Fibroblast of skin of right quadriceps (primary cell): ENCODE measurements around the gene PDE6H.
A peak's percentile ranks its signal among the peaks of the same experiment; 100 is the strongest.

Source experiments
- DNase-seq: peaks from one replicate; pipeline ENCODE4 v3.0.0-alpha.2; 2013

The PDE6H gene

DNA sequence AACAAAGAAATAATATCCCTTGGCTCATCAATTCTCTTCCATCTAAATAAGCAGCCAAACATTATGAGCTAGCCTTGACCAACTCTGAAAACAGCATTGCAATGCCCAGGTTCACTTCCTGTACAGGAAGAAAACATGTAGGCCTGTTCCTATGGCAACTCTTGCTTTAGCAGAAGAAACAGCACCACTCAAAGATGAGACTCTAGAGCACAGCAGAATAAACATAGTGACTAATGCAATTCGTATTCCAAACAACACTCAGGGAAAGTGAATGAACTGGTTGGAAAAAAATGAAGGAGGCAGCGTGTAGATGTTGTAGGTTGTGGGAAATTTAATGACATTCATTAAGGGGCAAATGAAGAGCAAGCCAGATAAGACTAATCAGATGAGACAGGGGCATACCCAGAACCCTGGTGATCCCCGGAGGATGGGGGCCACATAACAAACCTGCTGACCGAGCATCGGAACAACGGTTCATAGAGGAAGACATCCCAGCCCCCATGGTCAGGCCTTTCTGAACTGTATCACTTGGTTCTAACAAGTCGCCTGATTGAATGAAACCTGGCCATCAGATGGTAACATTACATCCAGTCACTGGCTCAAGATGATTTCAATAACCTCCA is 20.4 kb upstream of the PDE6H start:
- peak; percentile 93 for DNase-seq

DNA sequence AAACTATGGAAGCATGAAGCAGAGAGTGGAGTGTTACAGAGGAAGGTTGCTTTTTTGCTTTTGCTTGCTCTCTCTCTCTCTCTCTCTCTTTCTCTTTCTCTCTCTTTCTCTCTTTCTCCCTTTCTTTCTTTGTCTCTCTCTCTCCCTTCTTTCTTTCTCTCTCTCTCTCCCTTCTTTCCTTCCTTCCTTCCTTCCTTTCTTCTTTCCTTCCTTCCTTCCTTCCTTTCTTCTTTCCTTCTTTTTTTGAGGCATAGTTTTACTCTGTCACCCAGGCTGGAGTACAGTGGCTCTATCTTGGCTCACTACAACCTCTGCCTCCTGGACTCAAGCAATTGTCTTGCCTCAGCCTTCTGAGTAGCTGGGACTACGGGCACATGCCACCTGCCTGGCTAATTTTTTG is 19.1 kb upstream of the PDE6H start:
- DNase-seq: no peak

DNA sequence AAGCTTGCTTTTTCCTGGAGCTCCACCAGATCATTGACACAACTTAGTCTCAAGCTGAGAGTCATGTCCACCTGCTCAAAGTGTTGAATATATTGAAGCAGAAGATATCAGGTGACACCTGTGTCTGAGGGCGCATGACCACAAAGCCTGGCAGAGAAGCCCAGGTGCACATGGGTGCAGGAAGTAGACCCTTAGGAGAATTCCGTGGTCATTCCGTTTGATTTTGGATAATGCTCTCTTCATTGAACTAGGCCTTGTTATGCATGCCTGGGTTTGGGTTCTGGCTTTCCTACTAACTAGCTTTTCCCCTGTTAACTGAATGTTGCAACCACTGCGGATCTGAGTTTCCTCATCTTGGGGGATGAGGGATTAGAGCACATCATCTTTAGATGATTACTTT is 18.6 kb upstream of the PDE6H start:
- no peak for DNase-seq

DNA sequence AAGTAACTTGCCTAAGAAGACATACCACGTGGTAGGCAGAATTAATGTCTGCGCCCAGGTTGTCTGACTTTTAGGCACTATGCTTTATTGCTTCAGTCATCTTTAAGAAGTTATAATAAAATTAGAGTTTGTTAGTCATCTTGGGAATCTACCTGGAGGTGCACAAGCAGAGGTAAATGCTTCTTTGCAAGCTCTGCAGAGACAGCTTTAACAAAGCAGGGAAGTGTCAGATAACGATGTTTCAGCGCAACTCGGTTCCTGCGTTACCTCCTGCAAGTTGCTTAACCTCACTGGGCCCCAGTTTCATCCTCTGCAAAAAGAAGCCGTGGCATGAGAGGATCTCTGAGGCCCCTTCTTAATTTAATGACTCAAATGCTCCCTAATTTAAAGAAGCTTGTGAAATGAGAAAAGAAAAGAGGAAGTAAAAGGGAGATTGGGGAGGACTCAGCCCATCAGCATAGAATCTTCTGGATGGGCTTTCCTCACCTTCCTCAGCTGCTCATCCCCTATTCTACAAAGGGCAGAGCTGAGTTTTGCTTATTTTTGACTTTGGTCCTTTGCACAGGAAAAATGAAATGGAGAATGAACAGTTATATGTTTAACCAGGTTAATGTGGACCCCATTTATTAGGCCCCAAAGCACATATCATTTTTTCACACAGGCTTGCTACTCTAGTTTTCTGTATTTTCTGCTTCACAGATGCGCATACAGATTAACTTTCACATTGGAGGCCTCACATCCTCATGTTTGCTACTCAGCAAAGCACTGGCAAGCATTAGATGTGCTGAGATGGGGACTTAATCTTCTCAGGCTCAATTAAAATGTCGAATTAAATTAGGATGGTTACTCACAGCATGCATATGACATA is 16.6 kb upstream of the PDE6H start:
- no peak for DNase-seq

DNA sequence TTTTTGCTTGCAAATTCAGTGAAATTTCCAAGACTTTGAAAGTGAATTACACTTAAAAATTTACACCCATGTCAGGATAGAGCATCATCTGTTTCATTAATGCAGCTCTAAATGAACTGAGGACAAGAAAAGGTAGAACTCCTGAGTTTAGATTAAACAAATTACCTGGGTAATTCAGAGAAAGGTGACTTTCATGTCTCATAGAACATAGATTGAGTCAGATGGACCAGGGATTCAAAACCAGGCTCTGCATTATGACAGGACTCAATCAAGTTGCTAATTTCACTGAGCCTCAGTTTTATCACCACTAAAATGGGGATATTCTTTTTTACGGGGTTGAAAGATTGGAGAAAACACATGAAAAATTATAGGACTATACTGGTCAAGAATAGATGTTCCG is 15.9 kb upstream of the PDE6H start:
- no peak for DNase-seq

DNA sequence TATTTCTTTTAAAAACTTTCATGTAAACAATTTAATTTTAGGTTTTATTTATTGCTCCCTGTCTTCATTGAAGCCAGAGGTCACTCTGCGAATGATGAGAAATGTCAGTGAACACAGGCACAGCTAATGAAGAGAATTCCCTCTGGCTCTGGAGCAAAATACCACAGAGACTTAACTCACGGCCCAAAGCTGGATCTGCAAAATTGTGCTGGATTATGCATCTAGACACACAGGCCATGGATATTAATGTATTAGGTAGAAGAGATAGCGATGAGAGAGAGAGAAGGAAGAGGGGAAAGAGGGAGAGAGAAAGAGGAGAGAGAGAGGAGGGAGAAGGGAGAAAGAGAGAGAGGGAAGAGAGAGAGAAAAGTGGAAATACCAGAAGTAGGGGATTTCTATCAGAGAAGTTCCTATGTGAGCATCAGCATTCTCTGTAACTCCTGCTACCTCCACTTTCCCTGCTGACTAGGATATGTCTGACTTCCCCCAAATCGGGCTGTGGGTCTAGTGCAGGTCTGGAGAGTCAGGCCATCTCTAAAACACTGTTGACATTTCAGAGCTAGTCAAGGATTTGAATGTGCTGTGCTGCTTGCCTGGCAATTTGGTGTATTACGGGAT is 15.2 kb upstream of the PDE6H start:
- no peak for DNase-seq

DNA sequence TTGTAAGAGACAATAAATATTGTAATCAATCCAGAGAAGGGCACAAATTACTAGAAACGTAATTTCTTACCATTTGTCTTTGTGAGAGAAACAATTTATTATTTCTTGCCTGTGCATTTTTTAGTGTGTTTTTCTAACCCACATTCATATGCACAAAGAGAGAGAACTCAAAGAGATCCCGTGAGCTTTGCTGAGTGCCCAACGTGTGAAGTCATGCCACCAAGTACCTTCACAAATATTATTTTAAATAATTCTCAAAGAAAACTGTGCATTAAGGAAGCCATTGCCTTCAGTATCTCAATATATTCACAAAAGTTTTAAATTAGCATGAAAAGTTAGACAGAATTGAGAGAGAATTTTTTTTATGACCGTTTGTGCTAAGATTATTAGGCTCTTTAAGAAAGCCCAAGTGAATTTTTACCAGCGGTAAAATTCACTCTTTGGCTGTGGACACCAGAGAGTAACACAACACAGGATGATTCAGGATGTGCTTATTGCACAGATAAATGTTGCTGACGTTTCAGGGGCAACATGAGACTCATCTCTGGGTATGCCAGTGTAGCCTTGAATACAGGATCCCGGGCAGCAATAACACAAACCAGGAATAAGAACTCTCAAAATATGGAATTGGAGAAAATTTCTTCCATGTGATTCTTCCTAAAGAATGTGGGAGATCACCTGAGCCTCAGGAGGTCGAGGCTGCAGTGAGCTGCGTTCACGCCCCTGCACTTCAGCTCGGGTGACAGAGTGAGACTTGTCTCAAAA is 14.3 kb upstream of the PDE6H start:
- no peak for DNase-seq

DNA sequence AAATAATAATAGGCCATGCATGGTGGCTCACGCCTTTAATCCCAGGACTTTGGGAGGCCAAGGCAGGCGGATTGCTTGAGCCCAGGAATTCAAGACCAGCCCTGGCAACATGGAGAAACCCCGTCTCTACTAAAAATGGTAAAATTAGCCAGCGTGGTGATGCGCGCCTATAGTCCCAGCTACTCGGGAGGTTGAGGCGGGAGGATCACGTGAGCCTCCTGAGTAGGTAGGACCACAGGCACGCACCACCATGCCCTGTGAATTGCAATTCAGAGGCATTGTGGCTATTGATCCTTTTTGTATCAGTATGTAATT is 13.8 kb upstream of the PDE6H start:
- DNase-seq: no peak

DNA sequence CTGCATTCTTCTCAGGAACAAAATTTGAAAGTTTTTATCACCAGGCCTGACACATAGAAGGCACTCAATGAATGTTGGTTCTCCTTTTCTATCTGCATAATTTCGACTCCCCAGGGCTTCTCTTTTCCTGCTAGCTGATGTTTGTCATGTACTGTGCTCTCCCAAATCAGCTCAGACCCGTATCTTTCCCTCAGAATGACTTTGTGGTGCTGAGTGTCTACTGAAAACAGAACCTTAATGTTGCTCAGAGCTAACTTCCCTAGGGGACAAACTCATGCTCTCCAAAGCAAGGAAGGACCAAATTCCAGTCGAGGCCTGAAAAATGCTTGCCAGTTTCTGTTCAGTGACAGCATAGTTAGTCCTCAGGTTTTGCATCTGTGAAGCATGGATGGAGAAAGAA is 13.4 kb upstream of the PDE6H start:
- no peak for DNase-seq

DNA sequence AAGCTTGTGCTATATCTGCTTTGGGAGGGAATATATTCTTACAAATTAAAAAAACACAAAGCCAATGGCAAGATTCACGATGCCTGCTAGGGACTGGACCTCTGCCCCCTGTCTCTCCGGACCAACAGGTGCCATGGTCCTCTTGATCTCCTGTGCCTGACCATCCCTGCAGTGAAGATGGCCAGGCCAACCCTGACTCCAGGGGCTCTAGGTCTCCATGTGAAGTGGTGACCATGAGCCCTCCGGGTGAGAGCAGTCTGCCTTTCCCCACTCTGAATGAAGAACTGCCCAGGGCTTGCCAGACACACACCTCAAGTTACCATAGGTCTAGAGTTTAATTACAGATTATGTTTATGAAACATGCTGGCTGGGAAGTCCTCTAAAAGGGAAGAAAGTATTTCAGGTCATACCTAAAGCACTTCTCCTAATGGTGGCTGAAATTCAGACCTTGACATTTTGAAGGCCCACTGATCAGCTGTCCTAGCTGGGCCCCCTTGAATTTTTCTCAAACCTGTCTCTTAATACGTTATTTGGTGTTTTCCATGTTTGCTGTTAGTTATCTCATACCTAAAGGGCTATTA is 12.8 kb upstream of the PDE6H start:
- no peak for DNase-seq

DNA sequence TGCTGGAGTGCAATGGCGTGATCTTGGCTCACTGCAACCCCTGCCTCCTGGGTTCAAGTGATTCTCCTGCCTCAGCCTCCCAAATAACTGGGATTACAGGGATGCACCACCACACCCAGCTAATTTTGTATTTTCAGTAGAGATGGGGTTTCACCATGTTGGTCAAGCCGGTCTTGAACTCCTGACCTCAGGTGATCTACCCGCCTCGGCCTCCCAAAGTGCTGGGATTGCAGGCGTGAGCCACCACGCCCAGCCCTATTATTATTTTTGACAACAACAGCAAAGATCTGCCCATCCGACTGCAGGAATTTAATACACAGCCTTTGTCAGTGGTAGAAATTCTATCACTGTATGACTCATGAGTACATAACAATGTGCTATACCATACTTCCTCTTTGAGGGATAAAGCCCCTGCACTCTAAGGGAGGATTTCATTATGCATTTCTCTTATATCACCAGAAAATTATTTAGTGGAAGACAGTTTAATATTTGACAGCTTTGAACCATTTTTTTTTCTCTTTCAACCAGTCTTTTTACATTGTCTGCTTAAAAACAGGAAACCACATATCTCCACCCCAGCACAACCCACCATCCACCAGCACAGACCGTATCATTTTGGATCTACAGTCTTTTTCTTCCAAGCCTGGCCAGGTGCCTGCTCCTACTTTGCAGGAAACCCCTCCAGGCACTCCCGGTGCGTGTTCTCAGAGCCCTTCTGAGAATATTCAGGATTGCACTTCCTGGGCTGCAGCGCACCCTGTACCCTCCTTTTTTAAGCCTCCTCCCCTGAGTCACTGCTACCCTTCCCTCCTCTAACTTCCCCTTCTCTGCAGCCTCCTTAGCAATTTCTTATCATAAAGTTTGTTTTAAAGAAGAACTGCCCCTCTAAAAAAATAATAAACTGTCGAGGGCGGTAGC is 12.0 kb upstream of the PDE6H start:
- peak; percentile 82 for DNase-seq

DNA sequence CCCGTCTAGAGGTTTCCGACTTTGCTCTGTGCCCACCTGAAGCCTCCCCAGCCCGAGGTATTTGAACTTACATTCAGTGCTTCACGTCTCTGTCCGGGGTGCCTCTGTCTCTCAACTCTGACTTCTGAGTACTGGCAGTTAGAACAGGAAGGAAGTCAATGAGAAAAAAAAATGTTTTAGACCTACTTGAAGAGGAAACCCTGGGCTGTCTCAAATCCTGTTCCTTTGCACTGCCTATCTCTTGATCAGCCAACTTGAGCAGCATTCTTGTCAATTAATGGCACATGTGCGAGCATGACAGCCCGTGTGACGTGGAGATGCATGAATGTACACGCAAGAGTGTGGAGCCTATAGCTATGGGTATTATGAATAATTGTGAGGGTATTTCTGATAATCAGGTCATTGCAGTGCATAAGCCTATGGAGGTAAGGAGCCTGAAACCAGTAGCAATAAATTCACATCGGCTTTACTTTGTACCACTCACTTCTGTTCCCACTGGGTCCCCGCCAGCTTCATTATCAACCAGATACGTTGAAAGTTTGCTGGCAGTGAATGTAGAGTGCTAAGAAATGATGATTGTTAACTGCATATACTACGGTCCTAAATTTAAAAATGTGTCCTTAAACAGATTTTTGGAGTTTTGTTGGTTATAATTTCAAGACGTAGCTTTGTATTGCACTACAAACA is 11.2 kb upstream of the PDE6H start, which contains the start of gene ARHGDIB:
ARHGDIB (minus strand) TSS at position 136 of the 687 bp plus-strand sequence. CDS start 10,889 bp downstream, outside the sequence.
- peak; percentile 65 for DNase-seq

DNA sequence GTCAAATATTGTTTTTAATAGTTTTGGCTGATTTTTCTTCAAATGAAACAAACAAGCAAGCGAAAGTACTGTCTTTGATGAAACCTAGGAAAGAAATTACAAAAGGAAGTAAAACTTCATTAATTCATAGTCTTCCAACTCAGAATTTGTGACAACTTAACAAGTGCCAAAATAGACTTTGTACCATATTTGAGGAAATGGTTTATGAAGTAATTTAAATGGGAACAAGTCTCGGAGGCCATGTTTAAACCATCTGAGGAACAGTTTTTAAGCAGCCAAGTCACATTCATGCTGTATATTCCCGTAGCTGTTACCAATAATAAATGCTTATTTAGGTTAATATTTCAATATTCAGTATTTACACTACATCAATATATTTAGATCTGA is 10.7 kb upstream of the PDE6H start:
- DNase-seq: no peak

DNA sequence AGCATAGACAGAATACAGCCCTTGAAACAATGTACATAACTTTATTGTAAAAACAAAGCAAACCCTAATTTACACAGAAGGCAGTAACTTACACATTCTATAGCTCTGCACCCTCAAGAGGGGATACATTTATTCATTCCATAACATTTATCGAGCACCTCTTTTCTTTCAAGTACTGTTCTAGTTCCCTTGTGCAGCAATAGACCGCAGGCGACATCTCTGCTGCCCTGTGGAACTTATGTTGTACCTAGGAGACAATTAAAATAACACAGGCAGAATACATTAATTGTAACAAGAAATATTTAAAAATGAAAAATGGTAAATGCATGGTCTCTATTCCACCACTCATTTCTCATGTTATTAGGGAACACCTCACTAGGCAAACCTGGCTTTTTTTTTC is 10.0 kb upstream of the PDE6H start:
- DNase-seq: no peak

DNA sequence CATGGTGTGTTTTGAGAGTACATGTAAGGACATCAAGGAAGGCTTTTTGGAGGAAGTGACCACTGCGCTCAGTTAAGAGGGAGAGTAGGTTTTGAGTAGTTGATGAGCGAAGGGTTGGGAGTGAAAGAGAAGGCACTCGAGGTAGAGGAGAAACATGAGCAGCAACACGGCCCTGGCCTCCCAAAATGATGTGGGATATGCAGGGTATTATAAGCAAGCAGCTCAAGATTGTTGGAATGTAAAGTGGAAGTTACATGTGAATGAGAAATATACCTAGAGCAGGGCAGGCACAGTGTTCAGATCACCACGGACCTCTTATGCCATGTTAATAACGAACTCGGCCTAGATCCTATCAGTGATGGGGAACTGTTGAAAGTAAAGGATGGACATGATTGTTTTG is 9.3 kb upstream of the PDE6H start:
- DNase-seq: no peak

DNA sequence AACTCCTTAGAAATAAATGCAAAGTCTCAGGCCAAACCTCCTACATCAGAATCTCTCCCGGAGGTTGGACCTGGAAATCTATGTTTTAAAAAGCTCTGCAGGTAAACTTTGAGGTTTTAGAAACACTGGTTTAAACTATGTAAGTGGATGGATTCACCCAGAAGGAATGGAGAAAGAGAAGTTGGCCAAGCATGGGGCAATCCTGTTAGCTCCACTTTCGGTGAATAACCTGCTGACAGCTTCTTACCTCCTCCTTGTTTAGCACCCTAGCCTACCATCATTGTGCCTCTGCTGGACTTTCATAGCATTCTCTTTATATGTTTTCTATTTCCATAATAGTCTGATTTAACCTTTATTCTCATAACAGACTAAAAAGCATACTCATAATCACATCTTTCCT is 8.4 kb upstream of the PDE6H start:
- DNase-seq: no peak

DNA sequence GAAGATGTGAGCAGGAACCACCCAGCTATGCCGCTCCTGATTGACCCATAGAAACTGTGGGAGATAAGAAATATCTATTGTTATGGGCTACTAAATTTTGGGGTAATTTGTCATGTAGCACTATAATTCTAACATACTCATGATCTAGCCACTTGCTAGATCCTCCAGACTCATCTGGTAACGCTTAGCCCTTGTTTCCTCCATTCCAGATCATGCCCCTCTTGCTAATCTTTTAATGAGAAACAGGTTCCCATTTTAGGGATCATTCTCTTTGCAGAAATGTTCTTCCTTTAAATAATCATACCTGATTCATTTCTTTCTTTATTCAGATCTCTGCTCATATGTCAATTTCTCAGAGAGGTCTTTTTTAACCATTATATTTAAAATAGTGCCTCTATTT is 7.6 kb upstream of the PDE6H start:
- DNase-seq: peak; percentile 11

DNA sequence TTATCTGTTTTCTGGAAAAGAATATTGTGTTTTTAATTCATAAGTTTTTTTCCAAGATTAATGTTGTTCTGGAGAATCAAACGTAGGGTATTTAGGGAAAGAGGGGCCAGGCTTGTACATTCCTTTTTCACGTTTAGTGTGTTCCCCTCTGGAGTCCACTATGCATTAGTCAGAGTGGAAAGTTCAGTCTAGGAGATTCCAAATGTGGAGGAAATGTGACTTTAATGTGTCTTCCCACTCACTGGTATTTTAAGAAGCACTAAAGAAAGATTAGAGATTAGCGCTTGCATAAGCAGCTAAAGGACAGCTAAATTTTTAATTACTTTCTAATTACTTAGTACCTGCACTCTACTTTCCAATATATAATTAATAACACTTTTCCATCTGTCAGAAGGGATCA is 4.4 kb upstream of the PDE6H start:
- DNase-seq: no peak

DNA sequence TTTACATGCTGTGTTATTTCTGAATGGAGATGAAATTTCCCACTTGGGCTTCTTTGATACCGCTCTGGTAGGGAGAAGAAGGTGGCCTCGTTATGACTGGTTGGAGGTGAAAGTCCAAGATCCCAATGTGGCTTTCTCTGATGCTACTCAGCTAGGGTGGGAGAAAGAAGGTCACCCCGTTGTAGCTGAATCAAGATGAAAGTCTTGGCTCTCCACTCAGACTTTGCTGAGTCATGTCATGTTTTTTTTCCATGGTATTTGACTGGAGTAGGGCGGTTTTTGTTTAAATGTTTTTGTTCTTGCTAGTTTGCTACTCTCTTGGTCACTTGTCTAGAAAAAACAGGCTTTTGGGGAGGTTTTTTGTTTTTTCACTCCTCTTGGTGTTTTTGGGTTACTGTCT is 2.4 kb upstream of the PDE6H start:
- no peak for DNase-seq

DNA sequence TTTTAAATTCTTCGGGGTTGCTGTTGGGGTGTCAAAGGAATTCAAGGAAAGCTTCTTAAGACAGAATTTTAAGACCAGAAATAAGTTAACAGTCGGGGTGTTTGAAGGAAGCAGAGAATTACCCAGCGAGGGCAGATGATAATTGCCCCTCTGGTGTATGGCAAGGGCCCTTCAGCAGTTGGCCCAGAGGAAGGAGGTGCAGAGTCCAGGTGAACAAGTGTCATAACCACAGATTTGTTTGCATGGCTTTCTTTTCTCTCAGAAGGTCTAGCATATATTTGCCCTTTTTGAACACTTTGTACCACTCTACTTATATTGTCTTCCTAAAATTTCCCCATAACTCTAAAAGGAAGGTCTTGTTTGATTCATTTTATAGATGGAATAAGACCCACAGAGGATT is 1.8 kb downstream of the PDE6H start:
- DNase-seq: no peak

DNA sequence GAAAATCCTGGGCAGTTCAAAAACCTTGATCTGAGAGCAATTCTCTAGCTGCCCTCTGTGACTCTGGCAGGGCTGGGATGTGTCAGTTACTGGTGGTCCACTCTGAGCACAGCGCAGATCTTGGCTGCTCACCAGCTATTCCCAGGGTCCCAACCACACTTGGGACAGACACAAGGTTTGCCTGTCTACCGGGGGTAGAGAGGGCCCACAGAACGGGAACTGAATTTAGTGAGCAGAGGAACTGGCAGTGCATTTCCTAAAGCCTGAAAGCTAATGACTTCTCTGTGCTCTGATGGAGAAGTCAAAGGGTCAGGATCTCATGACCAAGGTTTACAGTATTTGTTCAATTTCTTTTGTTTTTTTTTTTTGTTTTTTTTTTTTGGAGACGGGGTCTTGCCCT is 2.6 kb downstream of the PDE6H start:
- DNase-seq: no peak
